CD4-positive, alpha-beta T cell (primary cell): ENCODE measurements around the gene TMEM141. TPM values are rescaled to one million over a fixed set of nuclear protein-coding genes. Genes with fewer than 3 reads are reported as not detected.

Source experiments
- ATAC-seq: fragments of 200-7000 bp; cut with Tn5 transposase; one replicate; pipeline ENCODE4 v1.10.0; 2022; ENCODE audit warnings: mild to moderate bottlenecking; ENCODE audit not compliant: poor library complexity
- CTCF ChIA-PET: fragments of 350-600 bp; sonication (Branson Sonifier 250); formaldehyde crosslinking; loops from one replicate; lab custom pipeline; 2021; ENCODE audit warnings: antibody characterized with exemption, inconsistent platforms; lab: Charles Lee
- POLR2A ChIA-PET: fragments of 350-600 bp; sonication (Branson Sonifier 250); formaldehyde crosslinking; loops from one replicate; lab custom pipeline; 2021; ENCODE audit warnings: antibody characterized with exemption, inconsistent platforms; lab: Charles Lee
- DNase-seq, 14 experiments: peaks; one replicate each; pipeline ENCODE4 v3.0.0-alpha.2; 2013 to 2020; ENCODE audit warnings: mixed read lengths in 2 of 14
- H3K27ac ChIP-seq, 2 donors: one replicate each; pipeline versions ENCODE4 v1.5.1 to v1.7.0; 2013; ENCODE audit warnings: low read length in 2 of 2, low read depth in 1 of 2, mild to moderate bottlenecking in 1 of 2
- H3K27me3 ChIP-seq, 2 experiments: 1 replicate in 1 of 2; 2 replicates in 1 of 2; pipeline versions ENCODE4 v1.6.1 to v1.7.0; 2013; ENCODE audit warnings: low read length in 2 of 2, control low read depth in 1 of 2, mild to moderate bottlenecking in 1 of 2, moderate library complexity in 1 of 2; ENCODE audit not compliant: insufficient read depth in 2 of 2, control insufficient read depth in 1 of 2
- H3K36me3 ChIP-seq: one replicate; pipeline ENCODE4 v1.6.1; 2013; ENCODE audit warnings: low read length, control low read depth; ENCODE audit not compliant: insufficient read depth
- H3K4me1 ChIP-seq: one replicate; pipeline ENCODE4 v1.6.1; 2013; ENCODE audit warnings: low read length, control low read depth; ENCODE audit not compliant: insufficient read depth
- H3K4me3 ChIP-seq: one replicate; pipeline ENCODE4 v1.5.1; 2013; ENCODE audit warnings: mild to moderate bottlenecking, low read length, moderate library complexity
- H3K9me3 ChIP-seq, 2 experiments: 1 replicate in 1 of 2; 2 replicates in 1 of 2; pipeline versions ENCODE4 v1.6.1 to v1.7.0; 2013; ENCODE audit warnings: low read length in 2 of 2, mild to moderate bottlenecking in 2 of 2, control low read depth in 1 of 2, moderate library complexity in 1 of 2; ENCODE audit not compliant: control insufficient read depth in 1 of 2, insufficient read depth in 1 of 2
- H3K27ac Mint-ChIP-seq: one replicate; pipeline ENCODE4 v1.8.0; 2020; ENCODE audit warnings: mixed read lengths
- H3K27me3 Mint-ChIP-seq: one replicate; pipeline ENCODE4 v1.8.0; 2021; ENCODE audit warnings: mixed read lengths
- H3K36me3 Mint-ChIP-seq: one replicate; pipeline ENCODE4 v1.8.0; 2021; ENCODE audit warnings: low read depth, mixed read lengths
- H3K4me1 Mint-ChIP-seq: one replicate; pipeline ENCODE4 v1.8.0; 2021; ENCODE audit warnings: low read depth, mixed read lengths
- H3K4me3 Mint-ChIP-seq: one replicate; pipeline ENCODE4 v1.8.0; 2020; ENCODE audit warnings: mild to moderate bottlenecking, mixed read lengths
- H3K9me3 Mint-ChIP-seq: one replicate; pipeline ENCODE4 v1.8.0; 2020; ENCODE audit warnings: mixed read lengths
- CTCF ChIP-seq: fragments of 200-600 bp; IDR thresholded peaks from one replicate; pipeline ENCODE4 v1.8.0; 2022; ENCODE audit warnings: antibody characterized with exemption, mild to moderate bottlenecking
- intact Hi-C, 2 experiments: fragments of 100-400 bp; cut with DNase I in 1 of 2; cut with micrococcal nuclease in 1 of 2; formaldehyde crosslinking; loops; one replicate each; pipeline versions ENCODE4 v1.15.1 to v1.9.0; 2023 to 2025; cut with DNase I, micrococcal nuclease
- total RNA-seq, 174 experiments: library from RNA in 2 of 174; stranded (reverse) in 2 of 174; gene quantifications; one replicate each; pipeline ENCODE4 v1.2.3 and lab custom pipeline; 2021 to 2026

TMEM141 gene
- total RNA-seq, 2 experiments from 2014 or later = 14.6 to 17.1 TPM

GRCh38 chr9:136823136-136824046 is 32.2 kb downstream of the TMEM141 start:
- ChIA-PET POLR2A (no interaction called here), CTCF (no interaction called here)
- H3K4me3 ChIP-seq = no peak overlapping the region
- no peak for TF ChIP-seq CTCF
- intact Hi-C loops = no loop called here
- H3K27me3 Mint-ChIP-seq = no peaks in the 10 kb centered on the region
- H3K4me1 Mint-ChIP-seq = peaks cover 8% of the 10 kb centered on the region
- ATAC-seq (no peak), DNase-seq (no peak)
- H3K27me3 ChIP-seq = no peaks in the 10 kb centered on the region
- no peak overlapping the region for H3K4me3 Mint-ChIP-seq
- no peak overlapping the region for H3K27ac ChIP-seq
- H3K9me3 Mint-ChIP-seq = no peaks in the 10 kb centered on the region
- H3K36me3 ChIP-seq = peaks cover 23% of the 10 kb centered on the region
- no peak overlapping the region for H3K27ac Mint-ChIP-seq
- H3K36me3 Mint-ChIP-seq = peaks cover 9% of the 10 kb centered on the region
- no peaks in the 10 kb centered on the region for H3K9me3 ChIP-seq
- no peaks in the 10 kb centered on the region for H3K4me1 ChIP-seq

GRCh38 chr9:136824496-136825225 is 33.5 kb downstream of the TMEM141 start:
- no peak for ATAC-seq
- intact Hi-C loops = no loop called here
- Histone ChIP-seq H3K4me1 (no peaks in the 10 kb centered on the region), H3K4me3 (no peak overlapping the region), H3K27me3 (no peaks in the 10 kb centered on the region), H3K36me3 (peaks cover 32% of the 10 kb centered on the region), H3K9me3 (no peaks in the 10 kb centered on the region), H3K27ac (no peak overlapping the region)
- H3K4me1 Mint-ChIP-seq = peaks cover 8% of the 10 kb centered on the region
- no peaks in the 10 kb centered on the region for H3K9me3 Mint-ChIP-seq
- POLR2A ChIA-PET = no interaction called here
- TF ChIP-seq CTCF = no peak
- CTCF ChIA-PET = no interaction called here
- no peak overlapping the region for H3K4me3 Mint-ChIP-seq
- H3K27ac Mint-ChIP-seq = no peak overlapping the region
- no peak for DNase-seq
- no peaks in the 10 kb centered on the region for H3K27me3 Mint-ChIP-seq
- H3K36me3 Mint-ChIP-seq = peaks cover 19% of the 10 kb centered on the region

- no peak overlapping the region for H3K4me3 Mint-ChIP-seq
- POLR2A ChIA-PET = no interaction called here
- H3K9me3 Mint-ChIP-seq = no peaks in the 10 kb centered on the region
- no peaks in the 10 kb centered on the region for H3K4me1 ChIP-seq
- H3K4me1 Mint-ChIP-seq = peaks cover 7% of the 10 kb centered on the region
- no peaks in the 10 kb centered on the region for H3K27me3 ChIP-seq
- H3K27ac Mint-ChIP-seq = no peak overlapping the region
- no peaks in the 10 kb centered on the region for H3K9me3 ChIP-seq
- ATAC-seq (no peak), DNase-seq (no peak)
- CTCF ChIA-PET = no interaction called here
- no peak overlapping the region for H3K27ac ChIP-seq
- H3K4me3 ChIP-seq = no peak overlapping the region
- peaks cover 40% of the 10 kb centered on the region for H3K36me3 ChIP-seq
- TF ChIP-seq CTCF = no peak
- intact Hi-C loops = no loop called here
- no peaks in the 10 kb centered on the region for H3K27me3 Mint-ChIP-seq
- H3K36me3 Mint-ChIP-seq = peaks cover 21% of the 10 kb centered on the region
Observed at GRCh38 chr9:136825295-136826187, 34.4 kb downstream of the TMEM141 start.
